ENCODE measurements around the gene RIN1. TPM values are rescaled to one million over a fixed set of nuclear protein-coding genes. Genes with fewer than 3 reads are reported as not detected.
A peak's percentile ranks its signal among the peaks of the same experiment; 100 is the strongest.

The RIN1 gene
- total and polyA plus RNA-seq, 11 donors: 0.99 to 5.2 (median 1.5) TPM

DNA sequence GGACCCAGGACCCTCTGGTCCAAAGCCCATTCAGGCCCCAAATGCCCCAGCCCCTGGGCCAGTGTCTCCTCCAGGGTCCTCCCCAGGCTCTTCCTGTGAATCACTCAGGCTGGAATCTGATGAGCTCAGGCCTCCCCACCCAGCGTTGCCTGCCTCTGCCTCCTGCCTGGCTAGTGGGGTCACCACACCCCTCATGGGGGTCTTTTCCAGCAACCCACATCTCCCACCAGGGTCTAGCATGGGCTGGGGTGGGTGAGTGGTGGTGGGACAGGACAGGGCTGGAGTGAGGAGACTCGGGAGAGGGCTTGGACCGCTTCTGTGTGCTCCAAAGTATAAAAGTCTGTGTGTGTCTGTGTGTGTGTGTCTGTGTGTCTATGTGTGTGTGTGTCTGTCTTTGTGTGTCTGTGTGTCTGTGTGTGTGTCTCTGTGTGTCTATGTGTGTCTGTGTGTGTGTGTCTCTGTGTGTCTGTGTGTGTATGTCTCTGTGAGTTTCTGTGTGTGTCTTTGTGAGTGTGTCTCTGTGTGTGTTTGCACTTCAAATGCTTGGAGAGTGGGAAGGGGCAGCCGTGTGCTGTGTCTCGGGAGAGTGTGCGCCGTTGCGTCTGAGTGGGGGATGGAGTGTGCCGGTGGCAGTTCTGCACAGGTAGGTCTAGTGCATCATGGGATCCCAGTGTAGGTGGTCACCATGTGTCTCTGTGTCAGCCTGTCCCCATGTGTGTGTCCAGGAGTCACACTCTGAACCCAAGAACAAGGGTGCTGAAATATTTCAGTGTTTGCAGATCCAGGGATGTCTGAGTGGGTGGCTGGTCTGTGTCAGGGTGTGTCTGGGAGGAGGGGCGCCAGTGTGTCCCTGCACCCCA is 8.8 kb downstream of the RIN1 start:
- ATAC-seq: peak in 3 of 4 donors; percentile 19 to 53 (median 33)
- intact Hi-C loops (cut with DNase I): loop anchor here in 9 of 10 donors (1.0 to 5.0 kb wide), 4 partner anchors 15 to 60 kb away; no protein-coding TSS in a partner anchor

DNA sequence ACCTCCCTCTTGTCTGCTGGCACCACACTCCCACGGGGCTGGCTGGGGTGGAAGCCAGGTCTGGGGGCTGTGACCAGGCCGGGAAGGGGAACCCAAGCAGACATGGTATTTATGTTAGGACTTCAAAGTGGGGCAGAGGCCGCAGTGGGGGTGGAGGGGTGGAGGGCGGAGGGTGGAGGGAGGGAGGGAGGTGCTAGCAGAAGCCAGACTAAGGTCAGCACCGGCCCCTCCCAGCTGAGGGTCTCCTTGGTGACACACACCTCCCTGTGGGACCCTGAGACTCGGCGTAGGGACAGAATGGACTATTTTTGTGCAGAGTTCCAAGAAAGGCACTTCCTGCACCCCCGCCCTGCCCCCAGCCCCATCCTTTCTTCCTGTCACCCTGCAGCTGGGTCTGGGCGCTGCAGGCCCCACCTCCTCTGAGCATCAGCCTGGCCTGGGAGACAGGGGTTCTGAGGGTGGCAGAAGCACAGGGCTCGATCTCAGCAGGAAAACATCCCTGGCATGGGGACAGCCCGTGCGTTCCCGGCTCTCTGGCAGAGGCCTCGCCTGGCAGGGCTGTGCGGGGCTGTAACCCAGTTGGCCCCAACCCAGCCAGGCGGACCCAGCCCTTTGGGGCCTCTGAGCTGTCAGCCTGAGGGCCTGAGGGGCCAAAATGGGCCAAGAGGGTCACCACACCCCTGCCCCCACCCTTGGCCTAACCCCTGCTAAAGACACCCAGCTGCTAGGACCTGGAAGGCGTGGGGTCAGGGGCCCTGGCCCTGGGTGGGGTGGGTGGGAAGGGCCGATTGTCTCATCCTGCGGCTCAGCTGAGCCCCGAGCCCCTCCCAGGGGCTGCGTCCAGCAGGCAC is 9.7 kb downstream of the RIN1 start:
- H3K4me1 ChIP-seq: peaks cover 4 to 47% (median 32%) of the 10 kb centered on the region in 12 donors
- H3K27ac ChIP-seq: peak overlapping the region; percentile 25 to 86 (median 76)
- no peaks in the 10 kb centered on the region for H3K9me3 ChIP-seq
- intact Hi-C loops (cut with DNase I): loop anchor here in 2 of 10 donors (1.0 to 5.0 kb wide), 2 partner anchors 14 to 61 kb away; no protein-coding TSS in a partner anchor
- H3K36me3 ChIP-seq: no peaks in the 10 kb centered on the region
- TF ChIP-seq, protein P1, sequence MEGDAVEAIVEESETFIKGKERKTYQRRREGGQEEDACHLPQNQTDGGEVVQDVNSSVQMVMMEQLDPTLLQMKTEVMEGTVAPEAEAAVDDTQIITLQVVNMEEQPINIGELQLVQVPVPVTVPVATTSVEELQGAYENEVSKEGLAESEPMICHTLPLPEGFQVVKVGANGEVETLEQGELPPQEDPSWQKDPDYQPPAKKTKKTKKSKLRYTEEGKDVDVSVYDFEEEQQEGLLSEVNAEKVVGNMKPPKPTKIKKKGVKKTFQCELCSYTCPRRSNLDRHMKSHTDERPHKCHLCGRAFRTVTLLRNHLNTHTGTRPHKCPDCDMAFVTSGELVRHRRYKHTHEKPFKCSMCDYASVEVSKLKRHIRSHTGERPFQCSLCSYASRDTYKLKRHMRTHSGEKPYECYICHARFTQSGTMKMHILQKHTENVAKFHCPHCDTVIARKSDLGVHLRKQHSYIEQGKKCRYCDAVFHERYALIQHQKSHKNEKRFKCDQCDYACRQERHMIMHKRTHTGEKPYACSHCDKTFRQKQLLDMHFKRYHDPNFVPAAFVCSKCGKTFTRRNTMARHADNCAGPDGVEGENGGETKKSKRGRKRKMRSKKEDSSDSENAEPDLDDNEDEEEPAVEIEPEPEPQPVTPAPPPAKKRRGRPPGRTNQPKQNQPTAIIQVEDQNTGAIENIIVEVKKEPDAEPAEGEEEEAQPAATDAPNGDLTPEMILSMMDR (IDR thresholded peaks at IDR 0.05): no peak
- TF ChIP-seq POLR2A (IDR thresholded peaks at IDR 0.05): no peak
- WGBS, 4 donors: 27 to 48% (median 34%) methylated on average over 12 to 21 of the region's 21 CpGs
- H3K27me3 ChIP-seq: no peaks in the 10 kb centered on the region
- H3K4me3 ChIP-seq: peak overlapping the region in 1 of 12 donors; percentile 3
- ATAC-seq (peak; percentile 57 to 87 (median 73)), DNase-seq (peak; percentile 76 to 87 (median 84))

More for the DNA sequence above, 8.8 kb downstream of the RIN1 start:
- H3K4me3 ChIP-seq: peak overlapping the region in 1 of 12 donors; percentile 3
- 73 to 79% (median 78%) methylated on average over 10 of the region's 10 CpGs for WGBS, 4 donors
- H3K27me3 ChIP-seq: no peaks in the 10 kb centered on the region
- peaks cover 4 to 39% (median 32%) of the 10 kb centered on the region in 12 donors for H3K4me1 ChIP-seq
- H3K27ac ChIP-seq: peak overlapping the region; percentile 25 to 86 (median 76)
- H3K36me3 ChIP-seq: peaks cover 0 to 6% (median 0%) of the 10 kb centered on the region in 9 donors
- TF ChIP-seq, protein P1 (IDR thresholded peaks at IDR 0.05): no peak
- TF ChIP-seq POLR2A (IDR thresholded peaks at IDR 0.05): no peak
- no peaks in the 10 kb centered on the region for H3K9me3 ChIP-seq
- peak in 2 of 5 donors; percentile 57 to 66 for DNase-seq

DNA sequence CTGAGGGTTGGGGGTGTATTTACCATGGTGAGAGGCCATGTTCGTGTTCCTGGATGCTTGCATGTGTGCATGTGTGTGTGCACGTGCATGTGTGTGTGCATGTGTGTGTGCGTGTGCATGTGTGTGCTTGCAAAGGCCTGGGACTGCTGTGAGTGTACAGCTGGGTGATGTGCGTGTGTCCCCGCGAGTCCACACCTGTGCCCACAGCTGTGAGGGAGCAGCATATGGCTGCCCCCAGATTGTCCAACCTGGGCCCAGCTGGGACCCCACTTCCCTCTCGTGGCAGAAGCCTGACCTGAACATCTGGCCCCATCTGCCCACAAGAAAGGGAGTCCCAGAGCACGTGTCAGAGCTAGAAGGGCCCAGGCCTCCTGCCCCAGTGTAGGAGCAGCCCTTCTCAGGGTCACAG is 11.0 kb downstream of the RIN1 start:
- intact Hi-C loops (cut with DNase I): loop anchor here in 1 of 10 donors (5.0 kb wide), 1 partner anchor 62 kb away; no protein-coding TSS in a partner anchor
- no peaks in the 10 kb centered on the region for H3K9me3 ChIP-seq
- TF ChIP-seq, protein P1 (IDR thresholded peaks at IDR 0.05): no peak
- TF ChIP-seq POLR2A (IDR thresholded peaks at IDR 0.05): no peak
- no peak for ATAC-seq
- peak overlapping the region in 6 of 12 donors; percentile 13 to 84 (median 79) for H3K27ac ChIP-seq
- no peak overlapping the region for H3K4me3 ChIP-seq
- 77 to 87% (median 85%) methylated on average over 4 to 8 of the region's 8 CpGs for WGBS, 4 donors
- H3K36me3 ChIP-seq: no peaks in the 10 kb centered on the region
- no peak for DNase-seq
- H3K4me1 ChIP-seq: peaks cover 4 to 47% (median 32%) of the 10 kb centered on the region in 12 donors
- H3K27me3 ChIP-seq: no peaks in the 10 kb centered on the region

Data from heart left ventricle (tissue), 16 donors.